D721Med (cell line): ENCODE data around the gene RMDN2.

Experiments used
- DNase-seq: peaks from one replicate; pipeline ENCODE4 v3.0.0; 2011; ENCODE audit warnings: low spot score; ENCODE audit not compliant: insufficient read length
- FAIRE-seq: peaks from 2 replicates; lab custom pipeline; 2011; peaks lifted over from hg19 to GRCh38; lab: Jason Lieb, UNC
- TF ChIP-seq, protein P1 (sequence below): IDR thresholded peaks from 2 replicates; pipeline ENCODE4 v1.5.1; 2012; ENCODE audit warnings: mild to moderate bottlenecking, control low read depth; ENCODE audit not compliant: insufficient read depth; ENCODE audit errors: missing control alignments

RMDN2 gene

GRCh38 chr2:38032946-38033345, 107.9 kb downstream of the RMDN2 start:
- FAIRE-seq (no peak), DNase-seq (no peak)
- TF ChIP-seq, protein P1, sequence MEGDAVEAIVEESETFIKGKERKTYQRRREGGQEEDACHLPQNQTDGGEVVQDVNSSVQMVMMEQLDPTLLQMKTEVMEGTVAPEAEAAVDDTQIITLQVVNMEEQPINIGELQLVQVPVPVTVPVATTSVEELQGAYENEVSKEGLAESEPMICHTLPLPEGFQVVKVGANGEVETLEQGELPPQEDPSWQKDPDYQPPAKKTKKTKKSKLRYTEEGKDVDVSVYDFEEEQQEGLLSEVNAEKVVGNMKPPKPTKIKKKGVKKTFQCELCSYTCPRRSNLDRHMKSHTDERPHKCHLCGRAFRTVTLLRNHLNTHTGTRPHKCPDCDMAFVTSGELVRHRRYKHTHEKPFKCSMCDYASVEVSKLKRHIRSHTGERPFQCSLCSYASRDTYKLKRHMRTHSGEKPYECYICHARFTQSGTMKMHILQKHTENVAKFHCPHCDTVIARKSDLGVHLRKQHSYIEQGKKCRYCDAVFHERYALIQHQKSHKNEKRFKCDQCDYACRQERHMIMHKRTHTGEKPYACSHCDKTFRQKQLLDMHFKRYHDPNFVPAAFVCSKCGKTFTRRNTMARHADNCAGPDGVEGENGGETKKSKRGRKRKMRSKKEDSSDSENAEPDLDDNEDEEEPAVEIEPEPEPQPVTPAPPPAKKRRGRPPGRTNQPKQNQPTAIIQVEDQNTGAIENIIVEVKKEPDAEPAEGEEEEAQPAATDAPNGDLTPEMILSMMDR: no peak

DNA sequence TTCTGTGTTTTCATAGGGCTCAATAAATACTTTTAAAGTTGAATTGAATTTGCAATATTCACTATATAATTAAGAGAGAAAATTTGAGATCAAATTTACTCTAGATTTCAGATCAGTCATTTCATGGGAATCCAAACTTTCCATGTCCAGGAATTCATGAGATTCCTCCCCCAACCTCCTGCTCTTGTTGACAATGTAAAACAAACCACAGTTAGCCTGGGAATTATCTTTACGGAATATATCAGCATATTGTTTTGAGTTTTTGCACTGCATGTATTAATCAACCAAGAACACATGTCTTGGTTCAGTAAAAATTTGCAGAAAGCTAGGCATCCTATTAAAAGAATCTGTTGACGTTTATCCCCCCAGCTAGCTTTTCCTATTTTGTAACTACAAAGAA, 108.6 kb downstream of the RMDN2 start:
- no peak for FAIRE-seq

GRCh38 chr2:38035968-38036367, 110.9 kb downstream of the RMDN2 start:
- FAIRE-seq (no peak), DNase-seq (no peak)
- TF ChIP-seq, protein P1: no peak

More for the DNA sequence above, 108.6 kb downstream of the RMDN2 start:
- no peak for DNase-seq
- TF ChIP-seq, protein P1: no peak

DNA sequence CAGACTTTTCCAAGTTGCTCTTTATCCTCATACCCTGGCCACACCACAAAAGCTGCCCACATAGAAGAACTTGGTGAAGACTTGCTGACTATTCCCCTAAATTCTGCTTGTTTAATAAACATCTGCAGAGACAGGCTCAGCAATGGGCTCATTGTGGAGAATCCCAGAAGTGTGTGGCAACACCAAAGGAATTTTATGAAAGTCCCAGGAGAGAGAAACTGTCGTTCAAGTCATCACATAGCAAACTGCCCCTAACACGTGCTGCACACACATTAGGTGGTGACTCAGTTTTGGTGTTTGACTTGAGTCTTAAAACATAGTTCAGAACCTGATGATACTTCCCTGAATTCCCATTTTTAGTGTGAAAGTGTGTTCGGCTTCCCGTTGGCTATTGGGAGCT, 112.2 kb downstream of the RMDN2 start:
- TF ChIP-seq, protein P1: no peak
- no peak for DNase-seq
- no peak for FAIRE-seq

DNA sequence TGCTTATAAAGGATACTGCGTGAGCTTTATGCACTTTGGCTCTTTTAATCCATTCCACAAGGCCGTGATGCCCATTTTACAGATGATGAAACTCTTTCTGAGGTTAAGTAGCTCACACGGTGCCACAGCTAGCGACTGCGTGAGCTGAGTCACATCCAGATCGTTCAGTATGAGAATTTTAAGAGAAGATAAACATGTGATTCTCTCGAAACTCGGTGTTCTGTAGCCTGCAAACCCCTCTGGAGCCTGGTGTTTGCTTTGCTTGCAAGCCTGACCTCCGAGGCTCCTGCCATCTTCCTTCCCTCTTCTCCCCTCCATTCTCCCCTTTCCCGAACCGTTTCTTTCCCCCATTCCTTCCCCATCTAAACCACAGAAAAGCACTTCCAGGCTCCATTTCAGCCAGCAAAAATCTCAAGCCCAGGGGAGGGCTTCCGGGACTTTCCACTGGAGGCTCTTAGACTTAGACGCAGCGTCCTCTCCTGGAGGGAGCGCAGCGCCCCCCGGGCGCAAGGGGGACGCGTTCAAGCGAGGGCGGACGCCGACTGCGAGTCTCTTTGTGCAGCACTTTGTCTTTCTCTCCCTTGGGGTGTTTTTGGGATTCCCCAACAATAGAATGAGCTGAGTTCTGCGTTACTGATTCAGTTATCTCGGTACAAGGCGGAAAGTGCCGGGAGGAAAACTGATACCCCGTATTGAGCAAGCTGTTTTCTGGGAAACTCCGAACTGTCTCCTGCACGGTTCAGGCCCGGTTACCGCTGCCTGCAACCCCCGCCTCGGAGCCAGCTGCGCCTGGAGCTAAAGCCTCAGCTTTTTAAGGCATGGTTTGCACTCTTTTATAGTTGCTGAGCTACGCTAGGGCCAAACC, 112.9 kb downstream of the RMDN2 start:
- no peak for DNase-seq
- TF ChIP-seq, protein P1: no peak
- no peak for FAIRE-seq

DNA sequence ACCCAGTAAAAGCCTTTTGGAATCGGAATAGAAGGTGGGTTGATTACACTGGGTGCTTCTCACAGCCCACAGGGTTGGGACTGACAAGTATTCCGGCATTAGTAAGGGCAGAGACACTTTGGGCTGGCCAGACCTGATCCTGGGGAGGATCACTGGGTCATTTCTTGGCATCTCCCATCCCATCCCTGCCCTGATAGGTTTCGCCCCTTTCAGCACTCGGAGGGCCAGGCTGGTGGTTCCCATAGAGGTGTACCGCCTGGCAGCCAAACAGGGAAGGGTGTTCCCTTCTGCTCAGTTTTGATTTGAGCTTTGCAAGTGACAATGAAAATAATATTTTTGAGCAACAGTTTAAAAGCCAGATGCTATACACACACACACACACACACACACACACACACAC, 113.6 kb downstream of the RMDN2 start:
- DNase-seq (no peak), FAIRE-seq (no peak)
- TF ChIP-seq, protein P1: no peak
